ENCODE results near the gene SLC23A3.

SLC23A3 gene, protein sequence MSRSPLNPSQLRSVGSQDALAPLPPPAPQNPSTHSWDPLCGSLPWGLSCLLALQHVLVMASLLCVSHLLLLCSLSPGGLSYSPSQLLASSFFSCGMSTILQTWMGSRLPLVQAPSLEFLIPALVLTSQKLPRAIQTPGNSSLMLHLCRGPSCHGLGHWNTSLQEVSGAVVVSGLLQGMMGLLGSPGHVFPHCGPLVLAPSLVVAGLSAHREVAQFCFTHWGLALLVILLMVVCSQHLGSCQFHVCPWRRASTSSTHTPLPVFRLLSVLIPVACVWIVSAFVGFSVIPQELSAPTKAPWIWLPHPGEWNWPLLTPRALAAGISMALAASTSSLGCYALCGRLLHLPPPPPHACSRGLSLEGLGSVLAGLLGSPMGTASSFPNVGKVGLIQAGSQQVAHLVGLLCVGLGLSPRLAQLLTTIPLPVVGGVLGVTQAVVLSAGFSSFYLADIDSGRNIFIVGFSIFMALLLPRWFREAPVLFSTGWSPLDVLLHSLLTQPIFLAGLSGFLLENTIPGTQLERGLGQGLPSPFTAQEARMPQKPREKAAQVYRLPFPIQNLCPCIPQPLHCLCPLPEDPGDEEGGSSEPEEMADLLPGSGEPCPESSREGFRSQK

DNA sequence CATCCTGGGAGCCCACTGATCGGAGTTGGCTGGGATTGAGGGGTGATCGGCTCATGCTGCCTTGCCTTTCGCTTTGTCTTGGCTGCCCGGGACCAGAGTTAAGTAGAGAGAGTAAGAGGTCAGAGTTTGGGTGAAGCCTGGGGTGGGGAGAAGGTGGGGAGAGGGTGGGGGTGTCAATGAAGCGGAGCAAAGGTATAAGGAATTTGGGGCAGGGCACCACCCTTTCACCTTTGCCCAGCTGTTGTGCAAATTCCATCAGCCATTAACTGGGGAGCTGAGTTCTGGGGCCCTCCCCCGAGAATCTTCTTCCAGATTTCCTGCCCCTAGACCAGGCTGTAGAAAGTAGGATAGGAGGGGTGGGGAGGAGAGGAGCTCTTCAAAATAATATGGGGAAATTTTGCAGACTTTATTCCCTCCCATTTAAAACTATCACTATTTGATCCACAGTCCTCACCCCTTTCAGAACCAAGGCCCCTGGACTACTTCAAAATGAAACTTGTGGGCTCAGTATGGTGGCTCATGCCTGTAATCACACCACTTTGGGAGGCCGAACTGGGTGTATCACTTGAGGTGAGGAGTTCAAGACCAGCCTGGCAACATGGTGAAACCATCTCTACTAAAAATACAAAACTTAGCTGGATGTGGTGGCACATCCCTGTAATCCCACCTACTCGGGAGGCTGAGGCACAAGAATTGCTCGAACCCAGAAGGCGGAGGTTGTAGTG lies at the start of gene SLC23A3:
SLC23A3 (minus strand) TSS at position 100 of the 725 bp plus-strand sequence; CDS start at position 55, 45 bp downstream.
- FAIRE-seq = no peak

DNA sequence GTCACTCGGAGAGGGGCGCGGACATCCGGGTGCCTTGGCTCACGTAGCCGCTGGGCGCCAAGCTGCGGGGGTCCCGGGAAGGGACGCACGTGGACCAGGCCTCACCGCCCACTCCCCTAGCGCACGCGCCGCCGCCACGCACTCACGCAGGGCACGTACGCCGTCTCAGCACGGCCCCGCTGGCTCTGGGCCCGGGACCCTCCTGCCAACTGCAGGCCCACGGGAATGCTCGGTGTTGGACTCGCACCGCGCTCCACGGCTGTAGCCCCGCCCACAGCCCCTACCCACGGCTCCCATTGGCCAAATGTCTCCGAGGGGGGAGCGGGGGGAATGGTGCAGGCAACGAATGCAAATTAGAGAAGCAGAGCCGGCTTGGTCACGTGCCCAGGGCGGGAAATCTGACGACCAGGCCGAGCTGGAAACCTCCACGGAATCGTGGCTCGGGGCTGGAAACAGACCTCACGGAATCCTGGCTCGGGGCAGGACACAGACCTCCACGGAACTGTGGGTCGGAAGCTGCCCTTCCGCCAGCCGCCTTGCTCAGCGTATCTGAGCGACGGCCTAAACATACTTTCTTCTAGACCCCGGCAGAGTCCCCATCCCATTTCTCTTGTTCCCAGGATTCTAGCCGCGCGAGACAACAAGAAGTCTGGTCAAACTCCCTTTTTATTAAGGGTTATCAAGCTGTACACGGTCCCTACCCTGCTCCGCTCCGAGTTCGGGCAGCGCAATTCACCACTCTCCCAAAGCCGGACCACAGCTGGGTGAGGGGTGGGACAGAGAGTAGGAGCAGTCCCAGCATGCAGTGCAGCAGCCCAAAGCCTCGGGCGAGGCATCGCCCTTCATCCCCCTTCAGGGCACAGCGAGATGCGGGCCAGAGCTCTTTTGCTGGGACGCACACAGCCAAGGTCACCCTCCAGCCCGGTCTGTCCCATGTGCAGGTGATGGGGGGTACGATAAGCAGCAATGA lies 49.2 kb upstream of the SLC23A3 start, which contains the start of gene ABCB6:
ABCB6 (minus strand) TSS at position 227 of the 970 bp plus-strand sequence. CDS start 285 bp downstream, outside the sequence.
- no peak for FAIRE-seq

DNA sequence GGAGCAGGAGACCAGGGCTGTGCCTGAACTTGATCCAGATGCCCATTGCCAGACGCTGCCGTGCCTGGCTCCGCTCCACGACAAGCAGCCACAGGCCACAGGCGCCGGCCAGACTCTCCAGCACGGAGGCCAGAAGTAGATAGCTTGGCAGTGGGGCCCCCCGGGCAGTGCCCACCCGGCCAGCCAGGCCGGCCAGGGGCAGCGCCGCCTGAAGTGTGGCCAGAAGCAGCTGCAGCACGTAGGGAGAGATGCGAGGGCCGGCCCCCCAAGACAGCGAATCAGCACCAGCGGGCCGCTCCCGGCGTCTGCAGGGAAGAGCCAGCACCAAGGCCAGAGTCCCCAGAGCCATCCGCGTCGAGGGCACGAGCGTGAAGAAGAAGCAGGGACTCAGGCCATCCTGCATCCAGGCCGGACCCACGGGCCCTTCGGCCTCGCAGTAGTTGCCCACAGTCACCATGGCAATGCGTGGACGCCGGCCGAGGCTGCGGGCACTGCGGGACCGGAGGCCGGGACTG lies 48.4 kb upstream of the SLC23A3 start:
- FAIRE-seq = no peak

GRCh38 chr2:219216535-219216915 lies 46.7 kb upstream of the SLC23A3 start:
- no peak for FAIRE-seq

- no peak for FAIRE-seq
These were observed 46.2 kb upstream of the SLC23A3 start for GRCh38 chr2:219215871-219216534.

DNA sequence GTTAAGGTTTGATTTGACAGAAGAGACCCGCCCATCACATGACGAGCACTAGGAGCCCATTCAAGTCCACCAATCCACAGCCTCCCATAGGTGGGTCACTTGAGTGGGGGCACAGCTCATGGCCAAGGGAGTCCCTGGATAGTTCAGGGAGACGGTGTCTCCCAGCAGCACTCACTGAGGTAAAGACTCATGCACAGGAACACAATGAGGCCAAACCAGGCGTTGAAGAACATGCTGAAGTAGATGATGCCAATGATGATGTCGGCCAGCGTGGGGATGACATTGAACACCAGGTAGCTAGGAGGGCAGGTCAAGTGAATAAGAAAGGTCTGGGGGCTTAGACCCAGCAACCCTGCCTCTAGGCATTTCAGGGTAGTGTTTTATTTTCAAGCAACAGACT lies 45.0 kb upstream of the SLC23A3 start:
- no peak for FAIRE-seq

DNA sequence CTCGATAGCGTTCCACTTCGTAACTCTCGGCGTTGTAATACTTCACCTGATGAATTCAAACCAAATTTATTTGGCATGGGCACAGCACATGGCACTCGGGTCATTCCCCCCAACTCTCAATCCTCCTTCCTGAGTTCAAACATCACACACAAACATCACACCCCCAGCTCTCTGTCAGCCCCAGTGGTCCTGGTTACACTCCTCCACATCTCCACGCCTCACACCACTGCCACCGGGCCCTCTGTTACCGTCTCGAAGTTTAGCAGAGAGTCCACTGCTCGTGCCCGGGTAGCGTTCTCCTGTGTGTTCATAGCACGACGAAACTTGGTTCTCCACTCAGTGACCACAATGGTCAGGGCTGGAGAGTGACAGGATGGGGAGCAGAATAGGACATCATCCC lies 44.3 kb upstream of the SLC23A3 start:
- no peak for FAIRE-seq

DNA sequence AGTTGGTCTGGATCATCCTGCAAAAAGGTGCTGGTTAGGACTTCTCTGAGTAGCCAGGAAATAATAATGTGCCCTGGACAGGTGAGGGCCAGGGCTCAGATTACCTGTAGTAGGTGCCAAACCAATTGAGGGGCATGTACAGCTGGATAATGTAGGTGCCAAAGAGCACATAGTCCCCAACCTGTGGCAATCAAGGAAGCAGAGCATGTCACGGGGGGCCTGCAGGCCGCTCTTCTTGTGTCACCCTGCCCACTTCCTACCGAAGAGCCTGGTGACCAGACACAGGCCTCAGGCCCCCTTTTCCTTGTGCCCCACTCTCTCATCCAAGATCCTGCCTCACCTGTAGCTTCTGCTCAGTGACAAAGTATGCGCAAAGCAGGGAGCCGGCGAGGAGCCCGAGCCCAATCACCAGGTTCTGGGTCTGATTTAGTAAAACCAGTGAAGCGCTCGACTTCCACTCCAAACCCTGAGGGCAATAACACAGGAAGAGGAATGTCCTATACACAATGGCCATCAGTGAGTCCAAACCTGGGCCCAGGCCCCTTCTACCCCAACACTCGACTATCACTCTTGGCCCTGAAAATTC lies 43.8 kb upstream of the SLC23A3 start:
- FAIRE-seq = no peak

DNA sequence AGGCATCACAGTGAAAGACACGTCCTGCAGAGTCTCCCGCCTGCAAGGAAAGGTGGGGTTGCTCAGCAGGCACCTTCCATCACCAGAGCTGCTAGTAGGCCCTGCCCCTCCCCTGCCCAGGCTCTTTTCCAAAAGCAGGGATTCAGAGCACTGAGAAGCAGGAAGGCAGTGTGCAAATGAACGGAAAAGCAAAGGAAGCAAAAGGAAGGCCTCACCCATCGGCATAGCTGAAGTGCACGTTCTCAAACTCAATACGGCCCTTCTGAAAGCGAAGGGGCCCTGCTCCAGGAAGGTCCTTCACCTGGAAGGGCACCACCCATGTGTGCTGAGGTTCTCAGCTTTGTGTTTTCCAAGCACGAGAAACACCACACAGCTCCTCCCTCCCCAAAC lies 43.2 kb upstream of the SLC23A3 start:
- FAIRE-seq = no peak

GRCh38 chr2:219210886-219211362 lies 41.1 kb upstream of the SLC23A3 start:
- FAIRE-seq = no peak

DNA sequence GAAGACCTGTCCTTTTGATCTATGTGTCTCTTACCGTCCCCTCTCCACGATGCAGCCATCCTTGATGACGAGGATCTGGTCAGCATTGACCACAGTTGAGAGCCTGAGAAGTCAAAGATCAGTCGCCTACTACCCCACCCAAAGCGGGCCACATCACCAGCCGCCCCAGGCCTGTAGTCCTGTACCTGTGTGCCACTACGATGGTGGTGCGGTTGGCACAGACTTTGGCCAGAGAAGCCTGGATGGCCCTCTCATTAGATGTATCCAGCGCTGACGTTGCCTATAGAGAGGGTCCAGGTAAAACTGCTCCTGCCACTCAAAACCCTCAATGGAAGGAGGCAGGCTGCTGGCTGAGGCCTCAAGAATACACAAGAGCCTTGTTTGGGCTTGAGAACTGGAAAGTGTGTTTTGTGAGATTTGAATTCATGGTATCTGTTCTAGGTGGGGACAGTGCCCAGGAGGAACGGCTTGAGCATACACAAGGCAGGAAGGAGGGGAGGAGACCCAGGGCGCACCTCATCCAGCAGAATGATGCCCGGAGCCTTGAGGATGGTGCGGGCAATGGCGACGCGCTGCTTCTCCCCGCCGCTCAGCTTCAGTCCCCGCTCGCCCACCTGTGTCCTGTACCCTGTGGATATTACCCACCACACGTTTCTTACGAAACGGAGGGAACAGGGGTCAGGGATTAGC lies 40.5 kb upstream of the SLC23A3 start:
- no peak for FAIRE-seq

DNA sequence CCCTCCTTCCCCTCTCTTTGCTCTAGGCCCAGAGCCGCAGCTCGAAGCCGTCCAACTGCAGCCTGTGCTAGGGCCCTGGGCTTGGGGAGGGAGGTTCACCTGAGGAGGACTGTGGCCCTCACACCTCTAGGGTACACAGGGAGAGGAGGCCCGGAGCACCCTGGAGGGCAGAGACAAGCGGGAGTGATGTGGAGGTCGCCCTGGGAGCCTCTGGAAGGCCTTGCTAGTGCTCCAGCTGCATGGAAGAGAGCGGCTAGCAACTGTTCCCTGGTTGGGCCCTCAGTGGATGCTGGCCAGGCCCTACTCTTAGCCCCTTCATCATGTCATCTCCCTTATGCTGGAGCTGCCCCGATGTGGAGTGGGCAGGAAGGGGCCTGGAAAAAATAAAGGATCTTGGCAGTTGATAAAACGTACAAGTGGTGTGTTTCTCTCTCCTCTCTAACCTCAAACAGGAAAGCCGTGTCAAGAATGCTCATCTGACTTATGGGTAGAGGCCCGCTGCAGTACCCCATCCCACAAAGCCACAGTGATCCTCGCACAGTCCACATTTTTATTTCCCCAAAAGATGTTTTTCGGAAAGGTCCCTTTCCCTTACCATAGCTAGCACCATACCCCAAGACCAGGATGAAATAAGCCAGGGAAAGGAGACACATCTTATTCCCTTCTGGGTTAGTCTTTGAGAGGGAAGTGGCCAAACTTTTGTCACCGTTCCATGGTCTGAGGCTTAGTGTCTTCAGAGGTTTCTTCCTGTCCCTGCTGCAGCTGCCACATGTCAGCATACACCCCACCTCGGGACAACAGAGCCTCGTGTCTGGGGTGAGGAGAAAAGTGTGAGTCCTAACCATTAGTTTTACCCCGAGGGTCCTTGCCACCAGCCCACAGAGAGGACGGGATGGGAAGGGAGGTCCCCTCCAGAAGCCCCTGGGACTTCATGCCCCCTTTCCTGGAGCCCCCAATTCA lies 39.7 kb upstream of the SLC23A3 start:
- no peak for FAIRE-seq

DNA sequence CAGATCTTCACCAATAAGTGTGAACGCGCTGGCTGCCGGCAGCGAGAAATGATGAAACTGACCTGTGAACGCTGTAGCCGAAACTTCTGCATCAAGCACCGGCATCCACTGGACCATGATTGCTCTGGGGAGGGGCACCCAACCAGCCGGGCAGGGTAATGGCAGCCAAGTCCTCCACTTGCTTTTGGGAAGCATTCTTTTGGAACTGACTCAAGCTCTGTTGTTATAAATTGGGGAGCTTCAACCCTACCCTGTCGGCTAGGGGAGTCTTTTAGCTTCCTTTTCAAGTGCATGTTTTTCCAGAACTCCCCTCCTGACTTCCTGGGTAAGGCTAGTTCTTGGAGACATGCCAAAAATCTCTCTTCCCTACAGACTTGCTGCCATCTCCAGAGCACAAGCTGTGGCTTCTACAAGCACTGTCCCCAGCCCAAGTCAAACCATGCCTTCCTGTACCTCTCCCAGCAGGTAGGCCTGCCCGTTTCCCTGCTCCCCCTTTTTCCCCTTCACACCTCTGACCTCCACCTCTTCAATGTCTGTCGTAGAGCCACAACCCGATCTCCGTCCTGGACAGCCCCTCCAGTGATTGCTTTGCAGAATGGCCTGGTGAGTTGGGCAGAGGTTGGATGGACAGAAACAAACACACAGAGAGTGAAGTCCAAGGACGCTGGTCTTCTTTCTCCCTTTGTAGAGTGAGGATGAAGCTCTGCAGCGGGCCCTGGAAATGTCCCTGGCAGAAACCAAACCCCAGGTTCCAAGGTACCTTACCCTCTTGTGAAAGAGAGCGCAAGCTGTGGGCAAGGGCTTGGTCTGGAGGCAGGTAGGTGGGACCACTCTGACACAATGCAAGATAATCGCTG lies 38.3 kb upstream of the SLC23A3 start:
- FAIRE-seq = no peak

DNA sequence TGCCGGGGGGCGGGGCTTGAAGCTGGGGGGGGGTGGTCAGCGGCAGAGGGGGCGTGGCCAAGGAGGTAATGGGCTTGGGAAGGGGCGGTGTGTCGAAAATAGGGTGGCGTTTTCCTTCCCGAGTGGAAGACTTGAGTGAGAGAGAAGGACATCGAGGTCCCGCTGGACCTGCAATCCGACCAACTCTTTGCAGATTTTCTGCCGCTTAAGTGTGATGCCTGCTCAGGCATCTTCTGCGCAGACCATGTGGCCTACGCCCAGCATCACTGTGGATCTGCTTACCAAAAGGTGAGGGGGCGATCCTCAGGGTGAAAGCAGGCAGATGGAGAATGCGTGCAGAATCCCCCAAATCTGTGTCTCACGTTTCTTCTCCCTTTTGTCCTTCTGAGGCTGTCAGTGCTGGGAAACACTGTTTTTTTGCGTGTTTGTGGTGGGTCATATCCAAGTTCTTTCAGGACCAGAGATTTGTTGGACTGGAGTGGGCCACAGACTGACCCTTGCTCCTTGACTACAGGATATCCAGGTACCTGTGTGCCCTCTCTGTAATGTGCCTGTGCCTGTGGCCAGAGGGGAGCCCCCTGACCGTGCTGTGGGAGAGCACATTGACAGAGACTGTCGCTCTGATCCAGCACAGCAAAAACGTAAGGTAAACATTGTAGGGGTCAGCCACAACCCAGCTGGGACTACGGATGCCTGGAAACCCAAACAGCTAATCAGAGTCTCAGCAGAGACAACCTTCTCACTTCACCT lies 37.5 kb upstream of the SLC23A3 start:
- no peak for FAIRE-seq

- no peak for FAIRE-seq
These were observed 36.7 kb upstream of the SLC23A3 start, which contains the start of gene ZFAND2B for GRCh38 chr2:219206328-219207133. TSS of gene ZFAND2B (plus strand) at chr2:219206782. CDS start at chr2:219206988, 206 bp downstream.

DNA sequence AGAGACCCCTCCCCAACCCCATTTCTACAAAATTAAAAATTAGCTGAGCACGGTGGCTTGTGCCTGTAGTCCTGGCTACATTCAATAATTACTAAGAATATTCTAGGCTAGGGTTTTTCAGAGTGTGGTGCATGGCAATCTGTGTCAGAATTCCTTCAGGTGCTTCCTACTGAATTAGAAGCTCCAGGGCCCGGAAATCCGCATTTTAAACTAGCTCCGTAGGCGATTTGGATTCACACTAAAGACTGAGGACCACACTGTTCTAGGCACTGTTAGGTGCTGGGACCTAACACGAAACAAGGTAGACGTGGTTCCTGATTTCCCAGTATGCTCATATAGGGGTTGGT lies 36.1 kb upstream of the SLC23A3 start:
- no peak for FAIRE-seq

- FAIRE-seq = no peak
These were observed 35.3 kb upstream of the SLC23A3 start for GRCh38 chr2:219205165-219205538.
